Activated gamma-delta T cell (primary cell): ENCODE data around the gene FCN3.

Source experiments
- DNase-seq: peaks from one replicate; lab custom pipeline; 2025; lab: John Stamatoyannopoulos, UW

Gene FCN3

GRCh38 chr1:27380224-27380623 is 5.6 kb upstream of the FCN3 start:
- DNase-seq, result no peak

DNA sequence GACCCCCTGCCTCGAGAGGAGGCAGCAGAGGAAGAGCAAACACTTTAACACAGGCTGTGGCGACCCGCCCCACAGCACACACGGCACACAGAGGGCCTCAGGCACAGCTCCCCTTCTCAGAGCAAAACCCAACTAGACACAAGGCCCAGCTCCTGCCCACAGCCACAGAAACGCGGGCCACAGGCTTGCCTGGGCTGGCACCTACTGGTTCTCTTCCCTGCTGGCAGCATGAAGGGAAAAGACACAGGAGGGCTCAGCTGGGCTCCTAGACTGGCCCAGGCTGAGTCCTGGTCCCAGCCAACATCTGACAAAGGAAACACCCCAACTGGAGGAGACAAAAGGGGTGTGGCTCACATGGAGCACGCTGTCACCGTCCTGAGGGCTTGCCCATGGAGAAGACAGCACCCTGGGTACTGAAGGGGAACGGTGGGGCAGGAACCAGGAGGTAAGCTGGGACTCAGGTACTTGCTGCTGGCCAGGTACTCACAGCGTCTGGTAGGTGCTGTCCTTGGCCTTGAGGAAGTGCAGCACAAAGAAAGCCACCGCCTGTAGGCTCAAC is 5.0 kb upstream of the FCN3 start:
- DNase-seq, result no peak

DNA sequence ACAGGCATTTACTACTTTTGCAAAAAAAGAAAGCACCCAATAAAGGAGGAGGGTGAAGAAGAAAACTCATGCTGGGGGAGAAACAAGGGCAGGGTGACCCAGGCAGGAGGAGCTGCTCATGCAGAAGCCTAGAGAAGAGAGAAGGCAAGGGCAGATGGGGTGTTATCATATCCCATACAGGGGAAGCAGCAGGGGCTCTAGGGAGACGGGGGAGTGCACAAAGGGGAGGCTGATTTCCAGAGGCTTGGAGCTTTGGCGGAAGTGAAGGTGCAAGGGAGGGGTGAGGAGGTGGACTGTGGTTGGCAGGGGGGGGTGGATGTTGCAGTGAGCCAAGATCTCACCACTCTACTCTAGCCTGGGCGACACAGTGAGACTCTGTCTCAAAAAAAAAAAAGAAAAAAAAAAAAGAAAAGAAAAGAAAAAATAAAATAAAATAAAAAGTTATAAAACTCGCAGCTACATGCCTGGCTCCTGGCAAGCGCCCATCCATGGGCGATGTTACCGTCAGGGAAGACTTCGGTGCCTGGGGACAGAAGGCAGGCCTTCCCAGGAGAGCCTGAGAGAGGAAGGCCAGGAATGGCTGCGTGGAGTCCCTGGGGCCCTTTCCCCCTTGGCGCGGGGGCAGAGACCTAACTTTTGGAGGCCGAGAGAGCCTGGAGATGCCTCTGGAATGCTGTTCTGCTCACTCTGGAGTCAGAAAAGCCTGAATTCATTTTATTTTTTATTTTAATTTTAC is 3.3 kb upstream of the FCN3 start:
- no peak for DNase-seq

DNA sequence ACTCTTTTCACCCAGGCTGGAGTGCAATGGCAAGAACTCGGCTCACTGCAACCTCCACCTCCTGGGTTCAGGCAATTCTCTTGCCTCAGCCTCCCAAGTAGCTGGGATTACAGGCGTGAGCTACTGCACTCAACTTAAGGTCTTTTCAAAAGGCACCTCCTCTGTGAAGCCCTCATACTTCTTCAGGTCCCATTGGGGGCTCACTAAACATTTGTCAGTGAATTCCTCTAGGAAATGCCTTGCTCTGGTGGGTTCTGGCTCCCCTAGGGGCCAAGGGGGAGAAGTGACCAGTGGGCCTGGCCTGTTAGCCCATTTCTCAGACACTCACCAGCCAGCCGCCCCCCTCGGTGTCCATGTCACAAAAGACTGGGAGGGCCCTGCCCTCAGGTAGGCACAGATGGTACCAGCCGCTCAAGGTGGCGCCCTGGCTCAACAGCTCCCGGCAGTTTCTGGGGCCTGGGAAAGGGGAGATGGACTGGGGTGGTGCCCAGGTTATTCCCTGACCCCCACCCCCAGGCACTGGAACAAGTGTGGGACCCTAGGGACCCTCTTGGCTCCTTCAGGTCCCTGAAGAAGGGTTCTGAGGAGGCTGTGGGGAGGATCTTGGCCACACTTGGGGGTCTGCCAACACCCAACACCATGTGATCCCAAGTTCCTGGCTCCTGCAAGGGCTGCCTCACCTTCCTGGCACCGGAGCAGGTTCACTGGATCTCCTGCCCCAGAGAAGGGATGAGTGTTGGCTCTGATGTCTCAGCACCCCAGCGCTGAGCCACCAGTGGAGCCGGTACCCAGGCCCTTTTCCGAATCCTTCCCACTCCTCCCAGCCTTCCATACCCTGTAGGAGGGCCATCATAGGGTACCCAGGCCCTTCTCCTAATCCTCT is 1.6 kb downstream of the FCN3 start:
- DNase-seq, result no peak

DNA sequence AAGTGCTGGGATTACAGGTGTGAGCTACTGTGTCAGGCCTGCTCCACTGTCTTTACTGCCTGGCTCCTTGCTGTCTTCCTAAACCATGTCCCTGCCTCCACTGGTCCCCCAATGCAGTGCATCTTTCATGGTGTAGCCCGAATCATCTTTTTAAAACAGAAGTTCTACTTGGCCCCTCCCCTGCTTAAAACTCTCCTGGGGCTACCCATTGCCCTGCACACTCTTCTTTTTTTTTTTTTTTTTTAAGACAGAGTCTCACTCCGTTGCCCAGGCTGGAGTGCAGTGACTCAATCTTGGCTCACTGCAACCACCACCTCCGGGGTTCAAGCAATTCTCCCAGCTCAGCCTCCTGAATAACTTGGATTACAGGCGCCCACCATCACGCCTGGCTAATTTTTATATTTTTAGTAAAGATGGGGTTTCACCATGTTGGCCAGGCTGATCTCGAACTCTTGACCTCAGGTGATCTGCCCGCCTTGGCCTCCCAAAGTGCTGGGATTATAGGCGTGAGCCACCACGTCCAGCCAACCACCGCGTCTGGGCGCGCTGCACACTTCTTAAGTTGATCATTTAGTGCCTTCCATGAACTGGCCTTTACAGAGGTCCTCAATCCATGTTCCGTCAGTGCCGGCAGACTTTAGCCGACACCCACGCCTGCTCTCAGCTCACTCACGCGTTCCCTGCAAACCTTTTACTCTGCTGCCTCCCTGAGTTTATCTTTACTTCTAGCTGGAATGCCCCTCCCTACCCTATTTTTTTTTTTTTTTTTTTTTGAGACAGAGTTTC is 2.4 kb downstream of the FCN3 start:
- DNase-seq, result no peak

GRCh38 chr1:27368869-27369582 is 5.6 kb downstream of the FCN3 start:
- DNase-seq, result no peak

GRCh38 chr1:27367160-27367650 is 7.4 kb downstream of the FCN3 start:
- DNase-seq, result no peak

GRCh38 chr1:27366411-27367159 is 8.0 kb downstream of the FCN3 start, which contains the start of gene MAP3K6:
Gene MAP3K6 (minus strand): TSS chr1:27366961. CDS start chr1:27366597, 364 bp downstream.
- DNase-seq, result peak; percentile 29

DNA sequence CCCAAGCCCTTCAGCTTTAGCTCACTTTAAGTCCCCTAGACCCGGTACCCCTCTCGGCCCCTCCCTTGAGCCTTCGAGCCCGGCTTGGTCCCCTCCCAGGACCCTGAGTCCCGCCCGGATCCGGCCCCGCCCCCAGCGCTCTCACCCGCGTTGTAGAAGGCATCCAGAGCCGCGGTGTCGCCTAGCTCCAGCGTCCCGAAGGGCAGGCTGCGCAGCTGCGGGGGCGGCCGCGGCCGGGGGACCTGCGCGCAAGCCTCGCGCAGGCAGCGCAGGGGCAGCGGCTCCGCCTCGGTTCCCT is 8.6 kb downstream of the FCN3 start:
- peak; percentile 52 for DNase-seq

DNA sequence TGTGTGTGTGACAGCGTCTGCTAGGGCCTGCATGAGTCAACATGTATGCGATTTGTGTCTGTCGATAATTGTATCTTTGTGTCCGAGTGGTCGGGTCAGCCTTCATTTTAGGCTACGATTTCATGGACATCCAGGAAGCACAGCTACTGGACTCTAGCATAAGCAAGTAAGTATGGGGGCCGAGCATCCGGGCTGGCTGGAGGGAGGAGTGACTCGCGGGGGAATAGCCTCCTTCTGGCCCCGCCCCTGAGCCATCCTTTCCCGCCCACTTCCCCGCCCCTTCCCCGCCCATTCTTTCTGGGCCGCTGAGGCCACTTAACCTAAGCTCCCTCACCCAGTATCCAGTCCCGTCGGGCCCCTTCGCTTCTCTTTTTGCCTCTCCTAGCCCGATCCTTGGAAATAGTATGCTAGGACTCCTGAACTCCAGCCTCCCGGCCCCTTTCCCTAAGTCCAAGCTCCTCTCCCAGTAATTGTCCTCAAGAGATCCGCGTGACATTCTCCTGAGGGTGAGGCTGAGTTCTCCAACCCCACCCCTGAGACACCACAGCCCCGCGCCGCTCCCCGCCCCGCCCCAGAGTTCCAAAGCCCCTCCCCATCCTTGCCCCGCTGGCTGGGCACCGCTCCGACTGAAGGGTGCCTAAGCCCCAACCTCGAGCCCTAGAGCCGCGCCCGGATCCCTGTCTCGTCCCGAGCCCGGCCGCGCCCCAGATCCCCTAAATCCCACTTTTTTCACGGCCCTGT is 9.1 kb downstream of the FCN3 start:
- DNase-seq, result peak; percentile 54

- no peak for DNase-seq
Observed at GRCh38 chr1:27364696-27365371, 9.8 kb downstream of the FCN3 start.

- DNase-seq, result no peak
Observed at GRCh38 chr1:27363766-27364695, 10.6 kb downstream of the FCN3 start.

- no peak for DNase-seq
Observed at GRCh38 chr1:27361553-27361952, 13.1 kb downstream of the FCN3 start.

DNA sequence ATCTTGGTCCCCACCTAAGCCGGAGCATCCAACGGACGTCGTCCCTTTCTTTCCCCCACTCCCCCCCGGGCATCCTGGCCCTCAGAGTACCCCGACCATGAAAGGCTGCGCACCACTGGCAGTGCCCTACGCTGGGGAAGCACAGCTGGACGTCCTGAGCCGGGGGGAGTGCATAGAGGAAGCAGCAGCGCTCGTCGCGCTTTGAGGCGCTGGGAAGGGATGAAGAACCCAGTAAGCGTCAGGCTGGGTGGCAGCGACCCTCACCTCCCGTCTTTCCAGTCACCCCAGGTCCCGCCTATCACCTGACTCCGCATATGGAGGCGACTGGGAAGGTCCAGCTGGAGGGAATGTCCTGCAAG is 13.6 kb downstream of the FCN3 start:
- no peak for DNase-seq

GRCh38 chr1:27360159-27361043 is 14.2 kb downstream of the FCN3 start:
- peak; percentile 37 for DNase-seq

DNA sequence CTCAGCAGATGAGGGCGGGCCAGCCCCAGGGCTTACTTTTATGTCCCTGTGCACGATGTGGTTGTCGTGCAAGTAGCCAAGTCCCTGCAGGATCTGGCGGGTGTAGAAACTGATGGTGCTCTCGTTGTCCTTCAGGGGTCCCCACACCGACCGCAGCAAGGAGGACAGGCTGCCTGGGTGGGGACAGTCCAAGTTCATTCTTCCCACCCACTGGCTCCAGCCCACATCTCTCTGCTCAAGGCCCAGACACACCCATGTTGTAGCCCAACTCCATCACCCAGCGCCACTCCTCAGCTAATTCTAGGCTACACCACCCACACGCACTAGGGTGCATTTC is 14.8 kb downstream of the FCN3 start:
- no peak for DNase-seq

GRCh38 chr1:27358928-27359313 is 15.7 kb downstream of the FCN3 start:
- DNase-seq, result no peak
